ENCODE data around the gene CYP46A1.

GRCh38 chr14:99775351-99775750 lies 91.3 kb downstream of the CYP46A1 start:
- TF ChIP-seq CTCF (IDR thresholded peaks at IDR 0.05 in 8 of 11, conservative IDR thresholded peaks at IDR 0.05 in 3 of 11) (no peak), POLR2AphosphoS5 (IDR thresholded peaks at IDR 0.05) (no peak)
